HG03108 (cell line): ENCODE data around the gene SLC39A11.

Source experiments
- ATAC-seq: cut with Tn5 transposase; IDR thresholded peaks from one replicate; pipeline ENCODE4 v1.9.1; 2021; ENCODE audit warnings: moderate library complexity; ENCODE audit not compliant: unreplicated experiment

Gene SLC39A11

DNA sequence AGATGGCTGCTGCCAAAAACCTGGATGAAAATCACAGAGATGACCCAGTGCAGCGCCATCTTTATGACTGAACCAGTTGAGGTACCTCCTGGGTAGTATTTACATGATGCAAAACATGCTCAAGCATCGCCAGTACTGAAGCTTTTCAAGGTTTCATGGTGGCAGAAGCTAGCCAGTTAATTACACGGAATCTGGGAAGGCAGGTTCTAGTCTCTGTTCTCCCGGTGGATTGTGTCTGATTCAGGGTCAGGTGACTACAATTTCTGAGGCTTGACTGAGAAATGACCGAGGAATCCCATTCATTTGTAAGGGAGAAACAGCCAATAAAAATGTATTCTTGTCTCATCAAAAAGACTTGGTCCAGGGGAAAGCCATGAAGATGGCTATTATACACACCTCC, 209.1 kb downstream of the SLC39A11 start:
- ATAC-seq: no peak

DNA sequence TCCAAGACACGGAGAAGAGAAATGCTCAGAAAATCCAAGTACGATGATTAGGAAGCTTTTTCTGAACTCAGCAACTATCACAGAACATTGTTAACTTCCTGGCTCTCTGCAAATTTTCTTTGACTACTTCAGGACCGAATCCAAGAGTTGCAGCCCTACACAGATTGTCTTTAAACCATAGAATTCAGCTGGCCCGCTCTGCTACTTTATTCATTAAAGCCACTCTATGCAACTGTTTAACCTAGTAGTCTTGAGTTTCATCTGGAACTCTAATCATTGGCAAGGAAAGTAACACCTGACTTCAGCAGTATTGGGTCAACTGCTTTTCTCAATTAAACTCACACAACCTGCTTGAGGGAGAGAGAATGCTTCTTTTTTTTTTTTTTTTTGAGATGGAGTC, 210.1 kb downstream of the SLC39A11 start:
- no peak for ATAC-seq

DNA sequence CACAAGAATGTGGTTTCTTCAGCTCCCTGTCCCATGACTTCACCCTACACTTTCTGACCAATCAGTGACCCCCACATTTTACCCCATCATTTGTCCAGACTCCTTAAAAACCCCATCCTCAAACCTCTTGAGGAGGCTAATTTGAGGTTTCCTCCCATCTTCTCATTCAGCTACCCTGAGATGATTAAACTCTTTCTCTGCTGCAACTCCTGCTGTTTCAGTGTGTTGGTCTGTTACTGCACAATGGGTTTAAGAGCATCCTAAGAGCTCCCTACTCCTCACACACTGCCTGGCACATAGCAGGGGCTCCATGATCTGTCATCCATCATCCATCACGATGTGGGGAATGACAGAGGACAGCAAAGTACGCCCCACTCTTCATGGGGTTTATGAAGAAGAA, 212.6 kb downstream of the SLC39A11 start:
- no peak for ATAC-seq

DNA sequence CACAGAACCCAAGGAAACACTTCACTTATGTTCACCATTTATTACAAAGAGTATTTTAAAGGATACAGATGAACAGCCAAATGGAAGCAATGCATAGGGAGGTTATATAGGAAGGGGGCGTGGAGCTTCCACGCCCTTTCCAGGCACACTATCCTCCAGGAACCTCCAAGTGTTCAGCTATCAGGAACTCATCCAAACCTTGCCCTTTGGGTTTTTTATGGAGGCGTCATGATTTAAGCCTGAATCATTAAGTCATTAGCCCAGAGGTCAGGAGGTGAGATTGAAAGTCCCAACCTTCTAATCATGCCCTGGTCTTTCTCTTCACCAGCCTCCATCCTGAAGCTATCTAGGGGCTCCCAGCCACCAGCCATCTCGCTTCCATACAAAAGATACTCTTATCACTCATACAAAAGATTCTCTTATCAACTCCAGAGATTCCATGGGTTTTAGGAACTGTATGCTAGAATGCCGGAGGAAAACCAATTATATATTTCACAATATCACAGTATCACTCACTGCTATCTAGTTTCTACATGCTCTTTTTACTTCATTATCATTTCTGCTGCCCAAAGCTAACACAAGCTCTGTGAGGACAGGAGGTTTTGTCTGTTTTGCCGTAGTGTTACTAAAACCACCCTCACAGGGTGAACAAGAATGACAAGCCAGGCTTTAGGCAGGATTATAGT, 213.4 kb downstream of the SLC39A11 start:
- no peak for ATAC-seq

DNA sequence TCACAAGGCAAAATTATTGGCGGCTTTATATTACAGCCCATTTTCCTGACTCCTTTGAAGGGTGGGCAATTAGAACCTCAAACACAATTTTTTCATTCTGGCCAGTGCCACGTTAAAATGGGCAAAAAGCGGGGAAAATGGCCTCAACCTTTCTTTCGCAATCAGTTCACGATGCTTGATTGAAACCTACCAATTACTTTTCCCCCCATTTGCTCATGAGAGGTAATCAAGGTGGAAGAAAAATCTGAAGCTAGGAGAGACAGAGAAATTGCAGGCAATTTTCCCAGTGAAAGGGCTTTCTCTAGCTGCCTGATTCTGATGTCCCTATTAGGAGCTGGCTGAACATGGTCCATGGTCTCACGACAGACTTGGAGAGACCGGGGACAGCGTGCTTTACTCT, 215.1 kb downstream of the SLC39A11 start:
- no peak for ATAC-seq

DNA sequence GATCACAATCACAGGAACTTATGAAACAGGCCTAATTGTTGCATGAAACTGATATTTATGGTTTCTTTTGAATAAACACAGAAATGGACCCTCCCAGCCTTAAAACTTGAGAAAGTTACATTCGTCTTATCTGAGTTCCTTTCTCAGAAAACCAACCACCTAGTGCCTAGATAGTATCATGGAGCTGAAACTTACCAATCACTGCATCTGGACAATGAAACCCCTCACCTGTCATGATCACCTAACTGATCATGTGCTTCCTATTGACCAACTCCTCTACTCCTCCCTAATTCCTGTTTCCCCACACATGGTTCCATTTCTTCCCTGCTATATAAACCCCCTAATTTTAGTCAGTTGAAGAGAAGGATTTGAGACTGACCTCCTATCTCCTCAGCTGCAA, 216.1 kb downstream of the SLC39A11 start:
- no peak for ATAC-seq

DNA sequence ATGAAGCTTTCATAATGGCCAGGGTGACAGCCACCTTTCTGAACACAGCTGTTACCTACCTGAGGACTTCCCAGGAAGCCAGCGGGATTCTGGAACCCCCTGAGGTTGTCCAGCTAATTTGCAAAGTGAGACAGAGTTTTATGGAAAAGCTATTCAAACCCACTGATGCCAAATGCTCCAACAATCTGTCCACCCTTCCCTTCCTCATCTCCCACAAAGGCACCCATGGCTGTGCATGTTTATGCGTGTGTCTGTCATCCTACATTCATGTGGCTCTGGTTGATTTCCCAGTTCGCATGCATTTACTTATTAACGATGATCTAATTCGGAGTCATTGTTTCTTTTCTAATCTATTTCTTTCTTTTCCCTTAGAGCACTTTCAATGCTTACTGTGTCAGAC, 217.1 kb downstream of the SLC39A11 start:
- ATAC-seq: no peak

DNA sequence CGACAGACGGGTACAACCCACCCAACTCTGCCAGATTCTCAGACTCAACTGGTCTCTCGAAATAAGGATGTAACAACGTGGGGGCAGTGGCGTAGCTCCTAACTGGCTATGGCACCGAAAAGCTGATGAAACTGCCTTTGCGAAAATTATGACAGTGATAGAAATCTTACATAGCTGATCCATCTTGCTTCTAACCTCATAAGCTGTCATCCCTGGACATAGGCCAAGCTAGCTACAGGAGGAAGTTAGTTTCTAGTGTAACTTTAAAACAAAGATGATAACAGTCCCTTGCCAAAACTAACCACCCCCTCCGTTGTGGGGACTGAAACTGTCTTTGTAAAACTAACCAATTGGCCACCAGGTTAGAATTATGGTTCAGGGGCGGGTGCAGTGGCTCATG, 220.1 kb downstream of the SLC39A11 start:
- ATAC-seq: no peak

DNA sequence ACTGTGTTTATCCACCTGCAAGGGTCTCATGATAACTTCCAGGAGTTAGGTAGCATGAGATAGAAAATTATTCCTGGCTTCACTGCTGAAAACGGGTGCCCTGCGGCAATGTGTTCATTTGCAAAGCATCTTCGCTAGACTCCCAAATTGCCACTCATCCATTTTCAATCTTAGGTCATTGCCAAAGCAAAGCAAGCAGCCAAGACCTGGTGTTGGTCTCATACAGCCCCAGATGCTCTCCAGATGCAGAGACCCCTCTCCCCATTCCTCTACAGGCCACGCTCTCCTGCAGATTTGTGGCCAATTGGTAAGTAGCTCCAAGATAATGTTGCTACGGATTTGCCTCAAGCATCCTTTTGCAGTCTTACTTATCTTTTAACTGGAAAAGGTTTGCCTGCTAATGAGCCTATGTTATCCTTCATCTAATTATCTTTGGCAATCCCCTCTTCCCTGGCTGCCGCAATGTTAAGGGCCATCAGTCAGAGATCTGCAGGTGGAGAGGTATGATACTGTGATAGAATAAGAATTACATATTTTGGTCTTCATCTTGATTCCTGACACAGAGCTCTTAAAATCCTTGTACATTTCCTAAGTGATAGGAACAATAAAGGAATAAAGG, 222.0 kb downstream of the SLC39A11 start:
- no peak for ATAC-seq

DNA sequence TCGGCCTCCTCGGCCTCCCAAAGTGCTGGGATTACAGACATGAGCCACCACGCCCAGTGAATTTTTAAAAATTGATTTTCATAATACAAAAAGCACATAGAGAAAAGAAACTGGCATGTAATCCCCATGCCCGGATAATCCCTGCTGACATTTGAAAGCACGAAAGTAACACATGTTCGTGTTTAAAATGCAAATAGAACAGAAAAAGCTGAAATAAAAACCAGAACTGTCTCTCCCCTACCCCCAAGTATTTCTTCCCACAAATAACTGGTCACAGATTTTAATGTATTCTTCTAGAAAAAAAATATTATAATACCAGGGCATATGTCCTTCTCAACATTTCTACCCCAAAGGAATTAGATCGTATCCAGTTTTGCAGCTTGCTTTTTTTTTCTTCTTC, 222.9 kb downstream of the SLC39A11 start:
- ATAC-seq: no peak

DNA sequence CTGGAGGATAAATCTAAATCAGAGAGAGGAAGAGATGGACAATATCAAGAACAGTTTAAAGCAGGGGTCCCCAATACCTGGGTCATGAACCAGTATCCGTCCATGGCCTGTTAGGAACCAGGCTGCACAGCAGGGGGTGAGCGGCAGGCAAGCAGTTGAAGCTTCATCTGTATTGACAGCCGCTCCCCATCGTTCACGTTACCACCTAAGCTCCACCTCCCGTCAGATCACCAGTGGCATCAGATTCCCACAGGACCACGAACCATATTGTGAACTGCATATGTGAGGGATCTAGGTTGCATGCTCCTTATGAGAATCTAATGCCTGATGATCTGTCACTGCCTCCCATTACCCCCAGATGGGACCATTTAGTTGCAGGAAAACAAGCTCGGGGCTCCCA, 226.5 kb downstream of the SLC39A11 start:
- ATAC-seq: no peak

DNA sequence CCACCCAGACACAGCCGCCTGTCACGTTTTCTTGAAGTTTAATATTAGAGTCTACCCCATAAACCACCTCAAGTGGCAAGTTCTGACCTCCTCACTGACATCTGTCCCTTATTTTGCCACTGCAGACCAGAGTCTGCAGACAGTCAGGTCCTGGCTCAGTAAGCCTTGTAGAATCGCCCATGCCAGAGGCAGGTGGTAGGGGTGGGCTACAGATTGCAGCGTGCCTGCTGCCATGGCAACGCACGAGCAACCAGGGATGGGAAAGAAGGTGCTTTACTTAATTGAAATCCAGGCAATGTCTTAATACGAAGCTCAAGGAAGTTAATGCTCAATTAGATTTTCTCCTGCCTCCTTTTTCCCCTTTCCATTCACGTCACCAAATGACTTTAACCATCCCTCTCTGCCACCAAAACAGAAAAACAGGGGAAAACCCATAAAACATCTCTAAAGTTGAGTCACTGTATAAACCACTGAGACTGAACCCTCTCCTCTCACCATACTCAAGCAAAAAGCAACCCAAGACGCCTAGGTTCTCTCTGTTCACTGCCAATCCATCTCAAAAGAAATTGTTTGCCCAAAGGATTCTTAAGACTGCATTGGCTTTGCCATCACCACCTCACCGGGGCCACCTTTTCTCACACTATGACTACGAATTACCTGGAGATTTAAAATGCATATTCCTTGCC, 228.8 kb downstream of the SLC39A11 start:
- no peak for ATAC-seq

DNA sequence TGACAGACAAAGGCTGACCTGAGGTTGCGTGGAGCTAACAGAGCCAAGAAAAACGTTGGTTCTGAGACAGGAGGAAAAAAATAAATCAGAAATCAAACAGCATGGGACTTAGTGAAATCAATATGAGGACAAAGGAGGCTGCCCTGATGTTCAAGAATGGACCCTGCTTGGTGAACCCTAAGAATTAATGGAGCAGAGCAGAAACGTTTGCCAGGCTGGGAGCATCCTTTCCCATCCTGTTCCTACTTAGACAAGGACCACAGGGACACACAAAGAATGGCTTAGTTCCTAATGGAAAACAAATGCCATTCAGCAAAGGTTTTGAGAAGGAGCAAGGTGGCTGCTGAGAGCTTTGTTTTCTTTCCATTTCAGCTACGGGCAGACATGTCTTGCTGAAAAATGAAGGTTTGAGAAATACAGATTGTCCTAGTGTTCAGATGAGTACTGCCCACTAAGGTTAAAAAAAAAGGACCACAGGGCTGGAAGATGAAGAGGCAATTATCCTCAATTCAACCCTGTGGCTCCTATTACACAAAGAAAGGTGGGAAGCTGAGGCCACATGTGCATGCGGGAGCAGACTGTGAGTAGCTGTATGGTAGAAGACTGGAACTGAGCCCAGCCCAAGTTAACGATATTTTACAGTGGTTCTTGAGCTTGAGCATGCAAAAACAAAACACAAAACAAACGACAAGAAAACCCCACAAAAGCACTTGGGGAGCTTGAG, 230.1 kb downstream of the SLC39A11 start:
- no peak for ATAC-seq

DNA sequence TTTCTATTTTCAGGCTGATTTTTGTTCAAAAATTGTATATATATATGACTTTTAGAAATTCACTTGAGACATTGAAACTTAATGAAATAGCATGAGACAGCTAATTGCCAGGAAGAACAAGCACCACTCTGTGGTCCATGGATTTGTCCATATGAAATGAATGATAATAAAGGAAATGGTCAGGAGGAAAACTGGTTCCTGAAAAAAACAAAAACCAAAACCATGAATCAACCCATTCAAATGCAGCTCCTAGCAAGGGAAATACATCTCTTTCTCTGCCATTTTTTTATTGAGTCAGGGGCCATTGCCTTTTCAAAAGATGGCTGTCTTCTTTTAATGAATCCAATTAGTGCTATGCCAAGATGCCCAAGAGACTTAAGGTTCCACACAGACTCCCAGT, 230.7 kb downstream of the SLC39A11 start:
- no peak for ATAC-seq

DNA sequence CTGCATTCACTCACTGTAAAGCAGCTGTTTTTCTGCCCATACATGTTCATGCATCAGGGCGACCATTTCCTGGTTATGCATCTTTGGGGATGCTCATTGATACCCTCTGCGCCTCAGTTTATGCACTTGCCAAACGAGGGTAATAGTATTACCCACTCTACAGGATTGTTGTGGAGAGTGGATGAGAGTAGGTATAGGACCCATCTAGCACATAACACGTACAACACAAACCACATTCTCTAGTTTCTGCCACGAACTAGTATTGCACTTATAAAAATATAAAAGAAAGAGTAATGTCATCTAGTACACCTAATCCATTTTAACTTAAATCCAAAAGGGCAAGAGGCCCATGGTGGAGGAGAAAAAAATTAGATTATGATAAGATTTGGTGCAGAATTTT, 231.7 kb downstream of the SLC39A11 start:
- ATAC-seq: no peak

DNA sequence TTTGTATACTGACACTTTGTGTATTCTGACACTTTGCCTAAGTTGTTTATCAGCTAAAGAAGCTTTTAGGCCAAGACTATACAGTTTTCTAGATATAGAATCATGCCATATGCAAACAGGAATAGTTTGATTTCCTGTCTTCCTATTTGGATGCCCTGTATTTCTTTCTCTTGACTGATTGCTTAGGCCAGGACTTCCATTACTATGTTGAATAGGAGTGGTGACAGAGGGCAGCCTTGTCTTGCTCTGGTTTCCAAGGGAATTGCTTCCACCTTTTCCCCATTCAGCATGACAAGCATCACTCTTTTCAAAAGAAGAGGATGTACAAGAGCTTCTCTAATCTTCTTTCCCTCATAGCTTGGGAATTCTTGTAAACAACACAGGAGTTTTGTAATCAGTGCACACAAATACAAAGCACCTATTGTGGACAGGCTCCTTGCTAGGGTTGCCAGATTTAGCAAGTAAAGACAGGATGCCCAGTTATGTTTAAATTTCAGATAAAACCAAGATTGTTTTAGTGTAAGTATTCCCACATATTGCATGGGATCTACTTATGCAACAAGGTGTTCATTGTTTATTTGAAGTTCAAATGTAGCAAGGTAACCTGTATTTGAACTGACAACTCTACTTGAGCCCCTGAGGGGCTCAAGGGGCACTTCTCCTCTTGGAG, 233.5 kb downstream of the SLC39A11 start:
- ATAC-seq: no peak

DNA sequence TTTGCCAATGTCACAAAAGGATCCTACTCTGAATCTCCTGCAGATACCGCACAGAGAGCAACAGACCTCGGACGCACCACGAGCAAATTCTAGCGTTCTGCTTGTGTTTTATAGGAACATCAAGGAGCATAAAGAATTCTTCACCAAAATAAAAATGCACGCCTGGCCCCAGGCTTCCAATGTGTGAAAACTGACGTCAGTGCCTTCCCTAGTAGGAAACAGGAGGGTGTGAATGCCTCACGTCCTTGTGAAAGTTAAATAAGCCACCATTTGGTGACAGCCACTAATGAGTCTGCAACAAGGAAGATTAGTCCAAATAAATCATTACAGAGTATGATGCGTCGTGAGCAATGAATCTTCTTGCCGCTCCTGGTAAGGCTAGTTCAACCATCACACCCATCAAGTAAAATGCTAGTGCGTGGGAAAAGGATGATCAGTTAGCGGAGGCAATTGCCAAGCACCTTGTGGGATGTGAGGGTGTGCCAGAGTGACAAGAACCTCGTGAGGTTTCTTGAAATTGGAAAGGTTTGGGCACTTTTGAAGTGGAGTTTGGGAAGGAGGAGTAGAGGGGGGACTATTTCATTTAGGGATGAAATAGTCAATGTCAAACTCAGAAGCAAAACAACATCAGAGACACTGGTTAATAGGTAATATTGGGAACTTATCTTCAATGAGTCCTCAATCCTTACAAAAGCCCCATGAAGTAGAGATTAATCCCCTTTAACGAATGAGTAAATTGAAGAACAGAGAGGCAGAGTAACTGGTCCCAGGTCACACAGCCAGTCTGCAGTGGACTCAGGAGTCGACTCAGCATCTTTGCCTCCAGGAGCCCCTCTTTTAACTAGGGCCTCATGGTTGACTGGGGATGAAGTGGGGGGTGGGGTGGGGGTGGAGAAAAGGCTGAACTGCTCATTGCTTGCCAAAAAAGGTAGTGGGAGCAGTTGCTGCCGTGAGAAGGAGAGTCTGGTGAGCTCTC, 238.8 kb downstream of the SLC39A11 start:
- no peak for ATAC-seq

DNA sequence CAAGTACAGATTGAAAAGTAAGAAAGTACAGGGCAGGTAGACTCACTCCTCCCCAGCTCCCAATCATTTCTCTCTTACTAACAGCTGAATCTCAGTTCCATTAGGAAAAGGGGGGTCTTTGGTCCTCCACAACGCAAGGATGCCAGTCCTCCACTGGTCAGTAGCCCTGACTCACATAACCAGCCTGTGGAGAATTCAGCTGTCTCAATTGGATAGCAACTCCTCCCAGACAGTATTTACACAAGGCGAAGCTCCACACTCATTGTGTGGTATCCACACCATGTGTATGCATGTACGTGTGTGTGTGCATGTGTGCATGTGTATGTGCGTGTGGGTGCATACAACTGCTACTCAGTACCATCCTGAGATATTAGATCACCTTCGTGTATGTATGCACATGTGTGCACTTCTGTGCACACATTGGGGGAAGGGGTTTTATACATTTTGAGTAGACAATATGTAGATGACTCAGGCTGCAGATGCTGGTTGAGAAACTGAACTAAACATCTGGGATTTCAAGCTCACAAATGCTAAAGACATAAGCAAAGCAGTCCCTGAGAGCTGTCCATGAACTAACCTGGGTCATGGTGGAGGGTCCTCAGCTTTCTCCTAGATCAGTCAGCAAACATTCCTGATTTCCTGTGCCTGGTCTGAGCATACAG, 240.1 kb downstream of the SLC39A11 start:
- ATAC-seq: no peak

DNA sequence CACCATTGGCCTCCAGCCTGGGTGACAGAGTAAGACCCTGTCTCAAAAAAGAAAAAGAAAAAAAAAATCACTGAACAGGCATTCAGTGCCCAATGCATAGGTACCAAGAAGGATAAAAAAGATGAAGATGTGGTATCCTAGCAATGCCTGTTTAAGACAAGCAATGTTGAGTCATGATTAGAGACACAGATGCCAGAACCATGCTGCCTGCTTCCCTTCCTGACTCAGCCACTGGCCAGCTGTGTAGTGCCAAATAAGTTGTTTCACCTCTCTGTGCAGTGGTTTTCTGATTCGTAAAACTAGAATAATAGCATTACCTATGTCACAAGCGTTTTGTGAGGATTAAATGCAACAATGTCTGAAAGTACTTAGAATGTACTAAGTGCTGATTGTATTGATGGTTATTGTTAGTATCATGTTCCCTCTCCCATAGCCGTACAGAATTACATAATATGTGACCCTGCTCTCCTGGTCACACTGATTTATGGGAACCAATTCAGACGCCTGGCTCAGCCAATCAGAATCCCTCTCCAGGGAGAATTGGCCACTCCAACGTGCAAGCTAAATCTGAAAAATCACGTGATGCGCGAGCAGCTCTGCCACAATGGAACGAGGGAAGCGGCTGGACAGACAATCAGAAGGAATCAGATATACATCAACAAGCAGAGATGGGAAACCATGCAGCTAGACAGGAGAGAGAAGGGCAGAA, 241.9 kb downstream of the SLC39A11 start:
- ATAC-seq: no peak
